Gastrocnemius medialis (tissue), 4 donors: ENCODE measurements around the gene KIR2DL1.

Source experiments
- CTCF ChIP-seq, 5 experiments: fragments of 450-650 bp in 3 of 5; fragments of 200-600 bp in 2 of 5; sonication (generic) in 2 of 5; IDR thresholded peaks in 4 of 5; conservative IDR thresholded peaks in 1 of 5; 1 replicate in 4 of 5; 2 replicates in 1 of 5; pipeline ENCODE4 v1.5.1; 2016 to 2019; ENCODE audit warnings: antibody characterized with exemption in 5 of 5, mild to moderate bottlenecking in 3 of 5, moderate library complexity in 3 of 5
- POLR2A ChIP-seq, 2 donors: fragments of 450-650 bp; IDR thresholded peaks; one replicate each; pipeline ENCODE4 v1.6.1; 2017; ENCODE audit warnings: antibody characterized with exemption in 2 of 2, mild to moderate bottlenecking in 2 of 2, moderate library complexity in 2 of 2

GRCh38 chr19:54792814-54793213 is 23.2 kb downstream of the KIR2DL1 start:
- no peak for TF ChIP-seq POLR2A (IDR thresholded peaks at IDR 0.05)
- no peak for TF ChIP-seq CTCF (IDR thresholded peaks at IDR 0.05 in 4 of 5, conservative IDR thresholded peaks at IDR 0.05 in 1 of 5)
